WTC11 (cell line): ENCODE measurements around the gene SLC38A3.

Source experiments
- FOXJ3 ChIP-seq: sonication (generic); formaldehyde crosslinking; IDR thresholded peaks from 2 replicates; pipeline ENCODE4 v1.9.0; 2021; ENCODE audit warnings: missing genetic modification reagents, mild to moderate bottlenecking, borderline replicate concordance
- IRF2 ChIP-seq: sonication (generic); formaldehyde crosslinking; IDR thresholded peaks from 2 replicates; pipeline ENCODE4 v1.8.0; 2022; ENCODE audit warnings: low read depth, missing genetic modification reagents, borderline replicate concordance
- SP1 ChIP-seq: sonication (generic); formaldehyde crosslinking; conservative IDR thresholded peaks from 2 replicates; pipeline ENCODE4 v1.8.1; 2022; ENCODE audit warnings: missing genetic modification reagents
- ZNF121 ChIP-seq: sonication (generic); formaldehyde crosslinking; IDR thresholded peaks from 2 replicates; pipeline ENCODE4 v1.8.0; 2023; ENCODE audit warnings: missing genetic modification reagents
- ZNF232 ChIP-seq: sonication (generic); formaldehyde crosslinking; IDR thresholded peaks from 2 replicates; pipeline ENCODE4 v1.8.0; 2022; ENCODE audit warnings: mild to moderate bottlenecking, missing genetic modification reagents
- TF ChIP-seq, protein P1 (sequence below): fragments of 200-600 bp; IDR thresholded peaks from 2 replicates; pipeline ENCODE4 v1.8.0; 2022; ENCODE audit warnings: antibody characterized with exemption
- TF ChIP-seq, protein P2 (sequence below): sonication (generic); formaldehyde crosslinking; IDR thresholded peaks from 2 replicates; pipeline ENCODE4 v1.8.1; 2023; ENCODE audit warnings: mild to moderate bottlenecking, missing genetic modification reagents, moderate library complexity
- TF ChIP-seq, protein P3 (sequence below): fragments of 250-450 bp; sonication (Bioruptor Pico); IDR thresholded peaks from 2 replicates; pipeline ENCODE4 v2.1.2; 2022; ENCODE audit warnings: mild to moderate bottlenecking, moderate library complexity
- TF ChIP-seq, protein P4 (sequence below): sonication (generic); formaldehyde crosslinking; conservative IDR thresholded peaks from 2 replicates; pipeline ENCODE4 v1.8.1; 2022; ENCODE audit warnings: mild to moderate bottlenecking, missing genetic modification reagents

DNA sequence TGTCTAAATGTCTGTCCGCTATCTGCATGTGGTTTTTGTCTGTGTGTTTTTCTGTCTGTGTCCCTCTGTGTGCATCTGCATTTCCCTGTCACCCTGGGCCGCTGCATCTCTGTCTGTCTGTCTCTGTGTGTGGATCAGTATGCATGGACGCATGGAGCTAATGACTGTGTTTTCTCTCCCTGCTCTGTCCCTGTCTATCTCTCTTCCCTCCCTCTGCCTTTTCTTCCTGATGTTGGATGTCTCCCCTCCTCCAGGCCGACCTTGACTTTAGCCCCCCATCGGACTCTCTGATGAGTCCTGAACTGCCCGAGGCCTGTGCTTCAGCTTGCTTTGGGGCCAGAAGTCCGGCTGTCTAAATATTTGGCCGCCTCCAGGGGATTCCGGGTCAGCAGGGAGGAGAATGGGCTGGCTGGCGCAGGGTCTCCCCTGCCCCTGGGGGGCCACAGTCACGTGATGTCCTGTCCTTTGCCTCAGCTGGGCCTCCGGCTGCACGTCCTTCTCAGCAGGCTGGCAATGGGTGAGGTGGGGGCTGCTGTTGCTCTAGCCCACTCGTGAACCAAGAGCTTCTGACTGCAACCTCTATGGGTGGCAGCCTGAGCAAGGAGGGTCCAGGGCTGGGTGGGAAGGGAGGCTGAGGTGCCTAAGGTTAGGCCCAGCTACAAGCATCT lies 3.7 kb downstream of the SLC38A3 start:
- TF ChIP-seq ZNF232 (CRISPR knock-in tag) (no peak), FOXJ3 (CRISPR knock-in tag) (no peak), ZNF121 (CRISPR knock-in tag) (no peak), SP1 (CRISPR knock-in tag) (no peak), IRF2 (CRISPR knock-in tag) (no peak)
- TF ChIP-seq, protein P1, sequence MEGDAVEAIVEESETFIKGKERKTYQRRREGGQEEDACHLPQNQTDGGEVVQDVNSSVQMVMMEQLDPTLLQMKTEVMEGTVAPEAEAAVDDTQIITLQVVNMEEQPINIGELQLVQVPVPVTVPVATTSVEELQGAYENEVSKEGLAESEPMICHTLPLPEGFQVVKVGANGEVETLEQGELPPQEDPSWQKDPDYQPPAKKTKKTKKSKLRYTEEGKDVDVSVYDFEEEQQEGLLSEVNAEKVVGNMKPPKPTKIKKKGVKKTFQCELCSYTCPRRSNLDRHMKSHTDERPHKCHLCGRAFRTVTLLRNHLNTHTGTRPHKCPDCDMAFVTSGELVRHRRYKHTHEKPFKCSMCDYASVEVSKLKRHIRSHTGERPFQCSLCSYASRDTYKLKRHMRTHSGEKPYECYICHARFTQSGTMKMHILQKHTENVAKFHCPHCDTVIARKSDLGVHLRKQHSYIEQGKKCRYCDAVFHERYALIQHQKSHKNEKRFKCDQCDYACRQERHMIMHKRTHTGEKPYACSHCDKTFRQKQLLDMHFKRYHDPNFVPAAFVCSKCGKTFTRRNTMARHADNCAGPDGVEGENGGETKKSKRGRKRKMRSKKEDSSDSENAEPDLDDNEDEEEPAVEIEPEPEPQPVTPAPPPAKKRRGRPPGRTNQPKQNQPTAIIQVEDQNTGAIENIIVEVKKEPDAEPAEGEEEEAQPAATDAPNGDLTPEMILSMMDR: no peak
- TF ChIP-seq, protein P2, sequence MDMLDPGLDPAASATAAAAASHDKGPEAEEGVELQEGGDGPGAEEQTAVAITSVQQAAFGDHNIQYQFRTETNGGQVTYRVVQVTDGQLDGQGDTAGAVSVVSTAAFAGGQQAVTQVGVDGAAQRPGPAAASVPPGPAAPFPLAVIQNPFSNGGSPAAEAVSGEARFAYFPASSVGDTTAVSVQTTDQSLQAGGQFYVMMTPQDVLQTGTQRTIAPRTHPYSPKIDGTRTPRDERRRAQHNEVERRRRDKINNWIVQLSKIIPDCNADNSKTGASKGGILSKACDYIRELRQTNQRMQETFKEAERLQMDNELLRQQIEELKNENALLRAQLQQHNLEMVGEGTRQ (CRISPR knock-in tag): no peak
- TF ChIP-seq, protein P3, sequence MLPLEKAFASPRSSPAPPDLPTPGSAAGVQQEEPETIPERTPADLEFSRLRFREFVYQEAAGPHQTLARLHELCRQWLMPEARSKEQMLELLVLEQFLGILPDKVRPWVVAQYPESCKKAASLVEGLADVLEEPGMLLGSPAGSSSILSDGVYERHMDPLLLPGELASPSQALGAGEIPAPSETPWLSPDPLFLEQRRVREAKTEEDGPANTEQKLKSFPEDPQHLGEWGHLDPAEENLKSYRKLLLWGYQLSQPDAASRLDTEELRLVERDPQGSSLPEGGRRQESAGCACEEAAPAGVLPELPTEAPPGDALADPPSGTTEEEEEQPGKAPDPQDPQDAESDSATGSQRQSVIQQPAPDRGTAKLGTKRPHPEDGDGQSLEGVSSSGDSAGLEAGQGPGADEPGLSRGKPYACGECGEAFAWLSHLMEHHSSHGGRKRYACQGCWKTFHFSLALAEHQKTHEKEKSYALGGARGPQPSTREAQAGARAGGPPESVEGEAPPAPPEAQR (CRISPR knock-in tag): no peak
- TF ChIP-seq, protein P4, sequence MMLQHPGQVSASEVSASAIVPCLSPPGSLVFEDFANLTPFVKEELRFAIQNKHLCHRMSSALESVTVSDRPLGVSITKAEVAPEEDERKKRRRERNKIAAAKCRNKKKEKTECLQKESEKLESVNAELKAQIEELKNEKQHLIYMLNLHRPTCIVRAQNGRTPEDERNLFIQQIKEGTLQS (CRISPR knock-in tag): no peak
